Occipital lobe (tissue), 2 donors: ENCODE data around the gene HHIPL1. TPM values are rescaled to one million over a fixed set of nuclear protein-coding genes. Genes with fewer than 3 reads are reported as not detected.

Experiments used
- DNase-seq: peaks from one replicate; lab custom pipeline; 2025; lab: John Stamatoyannopoulos, UW
- total RNA-seq: library from RNA; depleted of rRNA; stranded (reverse); fragments of >200 nt; gene quantifications from one replicate; pipeline ENCODE4 v1.2.3, GENCODE V29; 2014

Gene HHIPL1
- total RNA-seq, 1 donor from 2014 or later, result 6.4 TPM

DNA sequence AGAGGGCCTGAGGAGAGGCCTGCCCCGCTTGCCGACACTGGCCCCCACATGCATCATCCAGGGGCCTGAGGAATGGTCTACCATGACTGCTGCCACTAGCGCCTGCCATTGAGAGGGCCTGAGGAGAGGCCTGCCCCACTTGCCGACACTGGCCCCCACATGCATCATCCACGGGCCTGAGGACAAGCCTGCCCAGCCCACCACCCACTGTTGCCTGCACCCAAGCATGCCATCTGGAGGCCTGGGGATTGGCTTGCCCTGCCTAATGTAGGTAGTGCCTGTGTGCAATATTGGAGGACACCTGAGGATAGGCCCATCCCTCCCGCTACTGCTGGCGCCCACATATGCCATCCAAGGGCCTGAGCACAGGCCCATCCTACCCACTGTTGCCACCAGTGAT lies 63.5 kb downstream of the HHIPL1 start:
- no peak for DNase-seq

DNA sequence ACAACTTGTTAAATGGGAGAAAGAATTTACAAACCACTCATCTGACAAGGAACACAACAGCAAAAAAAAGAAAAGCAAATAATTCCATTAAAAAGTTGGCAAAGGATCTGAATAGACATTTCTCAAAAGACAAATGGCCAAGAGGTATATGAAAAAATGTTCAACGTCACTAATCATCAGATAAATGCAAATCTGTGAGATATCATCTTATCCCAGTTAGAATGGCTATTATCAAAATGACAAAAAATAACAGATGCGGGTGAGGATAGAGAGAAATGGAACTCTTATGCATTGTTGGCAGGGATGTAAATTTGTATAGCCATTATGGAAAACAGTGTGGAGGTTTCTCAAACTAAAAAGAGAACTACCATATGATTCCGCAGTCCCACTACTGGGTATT lies 69.0 kb downstream of the HHIPL1 start:
- no peak for DNase-seq

DNA sequence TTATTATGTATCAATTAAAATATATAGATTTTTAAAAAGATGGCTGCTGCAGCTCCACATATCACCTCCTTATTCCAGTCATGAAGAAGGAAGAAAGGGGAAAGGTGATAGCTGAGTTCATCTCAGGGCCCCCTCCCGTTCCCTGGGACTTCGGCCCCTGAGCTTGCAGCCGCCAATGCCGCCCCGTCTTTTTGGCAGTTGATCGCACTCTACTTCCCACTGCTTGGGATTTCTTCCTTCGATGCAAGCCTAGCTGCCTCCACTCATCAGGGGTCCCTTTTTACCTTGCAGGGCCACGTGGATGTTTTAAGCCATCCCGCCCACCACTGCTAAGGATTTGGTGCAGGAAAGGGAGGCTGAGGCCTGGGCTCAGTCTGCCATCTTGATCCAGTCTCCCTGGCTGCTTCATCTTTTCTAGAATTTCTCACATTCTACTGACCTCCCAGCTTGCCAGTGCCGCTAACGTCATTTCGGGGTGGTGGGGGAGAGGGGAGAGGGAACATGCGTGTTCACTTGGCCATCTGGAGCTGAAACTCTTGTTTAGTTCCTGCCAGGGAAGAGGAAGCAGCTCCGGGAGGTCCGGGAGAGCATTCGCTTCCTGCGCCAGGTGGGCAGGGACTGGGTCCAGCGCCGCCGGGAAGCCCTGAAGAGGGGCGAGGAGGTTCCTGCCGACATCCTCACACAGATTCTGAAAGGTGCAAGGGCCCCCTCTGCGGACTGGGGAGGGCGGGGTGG lies 70.5 kb downstream of the HHIPL1 start:
- DNase-seq, result no peak

DNA sequence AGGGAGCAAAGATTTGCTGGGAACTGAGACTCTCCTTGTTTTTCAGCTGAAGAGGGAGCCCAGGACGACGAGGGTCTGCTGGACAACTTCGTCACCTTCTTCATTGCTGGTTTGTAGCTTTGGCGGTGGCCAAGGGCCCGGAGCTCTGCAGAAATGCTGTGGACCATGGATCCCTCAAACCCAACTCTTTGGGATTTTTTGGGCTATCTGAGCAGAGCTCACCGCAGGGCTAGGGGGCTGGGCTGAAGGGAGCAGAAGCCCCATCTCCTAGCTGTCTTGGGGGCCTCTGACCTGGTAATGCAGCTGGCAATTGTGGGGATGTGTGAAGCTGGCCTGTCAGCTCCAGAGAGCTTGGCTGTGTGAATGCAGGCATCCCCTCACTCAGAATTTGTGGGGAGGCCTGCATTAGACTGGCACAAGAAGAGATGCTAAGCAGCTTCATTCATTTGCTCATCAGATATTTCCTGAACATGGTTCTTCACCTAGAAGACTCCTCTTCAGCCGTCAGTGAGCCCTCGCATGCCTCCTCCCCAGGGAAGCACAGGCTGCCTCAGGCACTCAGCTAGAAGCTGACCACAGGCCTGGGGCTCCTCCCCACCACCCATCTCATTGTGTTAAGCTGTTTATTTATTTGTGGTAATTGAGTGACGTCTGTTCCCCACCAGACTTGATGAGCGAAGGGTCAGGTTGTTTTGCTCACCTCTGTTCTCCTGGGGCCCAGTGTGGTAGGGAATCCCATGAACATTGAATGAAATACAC lies 71.3 kb downstream of the HHIPL1 start:
- no peak for DNase-seq

DNA sequence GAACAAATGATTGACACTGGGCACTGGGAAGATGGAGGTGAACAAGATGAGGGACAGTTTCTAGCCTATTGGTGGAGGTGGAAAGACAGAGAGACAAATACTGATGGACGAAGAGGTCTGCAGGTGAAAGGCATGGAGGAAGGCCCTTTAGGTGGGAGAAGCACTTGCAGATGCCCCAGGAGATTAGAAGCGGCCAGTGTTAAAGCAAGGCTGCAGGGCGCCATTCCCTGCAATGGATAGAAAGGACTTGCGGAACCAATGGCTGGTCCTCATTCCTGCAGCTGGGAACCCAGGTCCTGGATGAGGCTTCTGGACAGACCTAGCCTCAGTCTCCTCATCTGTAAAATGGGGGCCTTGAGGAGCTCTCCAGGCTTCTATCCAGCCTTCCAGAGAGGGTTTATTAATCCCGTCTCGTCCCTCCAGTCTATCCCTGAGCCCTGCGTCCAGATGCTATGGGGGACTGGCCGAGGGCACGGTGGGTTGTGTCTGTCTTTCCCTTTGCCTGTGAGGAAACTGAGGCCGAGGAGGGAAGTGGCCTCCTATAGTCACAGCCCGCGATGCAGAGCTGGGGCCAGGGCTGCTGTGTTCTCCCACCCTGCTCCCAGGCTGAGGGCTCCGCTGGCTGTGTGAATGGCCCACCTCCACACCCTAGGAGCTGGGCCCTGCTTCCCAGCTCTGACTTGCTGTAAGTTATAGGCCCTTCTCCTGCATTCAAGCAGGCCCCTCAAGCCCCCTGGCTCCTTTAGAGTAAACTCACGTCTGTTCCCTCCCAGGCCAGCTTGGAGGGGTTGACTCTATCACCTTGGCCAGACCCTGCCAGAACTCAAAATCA lies 72.1 kb downstream of the HHIPL1 start:
- DNase-seq, result no peak

DNA sequence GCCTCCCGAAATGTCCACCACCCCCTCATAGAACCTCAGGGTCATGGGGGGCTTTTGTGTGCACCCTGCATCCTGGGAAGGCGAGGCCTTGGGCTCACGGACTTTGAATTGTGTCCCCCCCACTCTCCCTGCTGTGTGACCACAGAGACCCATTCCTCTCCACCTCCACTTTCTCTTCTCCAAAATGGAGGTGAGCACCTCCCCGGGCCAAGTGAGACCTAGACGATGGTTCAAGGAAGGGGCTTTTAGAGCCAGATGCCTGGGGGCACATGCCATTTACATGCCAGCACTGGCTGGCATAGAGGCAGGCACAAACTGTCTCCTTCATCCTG lies 72.7 kb downstream of the HHIPL1 start:
- no peak for DNase-seq

DNA sequence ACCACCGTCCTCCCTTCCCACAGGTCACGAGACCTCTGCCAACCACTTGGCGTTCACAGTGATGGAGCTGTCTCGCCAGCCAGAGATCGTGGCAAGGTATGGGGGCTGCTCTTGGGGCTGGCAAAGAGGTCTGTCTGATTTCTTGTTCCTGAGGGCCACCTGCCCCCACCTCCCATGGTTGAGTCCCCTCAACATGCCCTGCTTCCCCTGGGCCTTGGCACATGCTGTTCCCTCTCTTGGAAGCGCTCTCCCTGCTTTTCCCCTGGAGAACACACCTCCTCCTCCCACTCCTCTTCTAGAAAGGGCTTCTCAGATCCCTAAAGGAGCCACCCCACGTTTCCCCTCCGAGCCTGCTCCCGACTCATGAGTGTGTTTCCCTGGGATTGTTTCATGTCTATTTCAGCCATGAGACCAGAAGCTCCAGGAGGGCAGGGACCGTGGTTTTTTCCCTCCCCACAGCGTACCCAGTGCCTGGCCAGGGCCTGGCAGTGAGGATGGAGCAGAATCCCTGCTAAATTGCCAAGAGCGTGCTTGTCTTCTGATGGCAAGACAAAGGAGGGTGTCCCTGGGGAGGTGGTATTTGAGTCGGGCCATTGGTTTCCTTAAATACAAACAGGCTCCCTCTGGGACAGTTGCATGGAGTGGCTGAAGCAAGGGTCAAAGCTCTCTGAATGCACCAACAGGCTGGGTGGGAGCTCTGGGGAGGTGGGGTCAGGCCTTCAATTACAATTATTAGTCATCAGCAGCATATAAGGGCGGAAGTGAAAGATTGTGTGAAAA lies 73.3 kb downstream of the HHIPL1 start:
- no peak for DNase-seq

DNA sequence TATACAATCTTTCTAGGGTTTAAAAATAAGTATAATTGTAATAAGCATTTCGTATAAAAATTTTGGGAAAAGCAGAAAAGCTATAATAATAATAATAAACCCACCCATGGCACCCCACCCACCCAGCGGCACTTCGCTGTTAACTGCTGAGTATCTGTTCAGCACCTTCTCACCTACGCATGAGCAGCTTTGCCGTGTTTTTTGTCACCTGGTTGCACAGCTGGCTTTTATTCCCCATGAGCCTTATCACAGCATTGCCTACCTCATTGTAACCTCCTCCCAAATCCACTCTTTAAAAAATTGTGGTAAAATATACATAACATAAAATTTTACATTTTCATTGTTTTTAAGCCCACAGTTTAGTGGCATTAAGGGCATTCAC lies 73.9 kb downstream of the HHIPL1 start:
- no peak for DNase-seq

DNA sequence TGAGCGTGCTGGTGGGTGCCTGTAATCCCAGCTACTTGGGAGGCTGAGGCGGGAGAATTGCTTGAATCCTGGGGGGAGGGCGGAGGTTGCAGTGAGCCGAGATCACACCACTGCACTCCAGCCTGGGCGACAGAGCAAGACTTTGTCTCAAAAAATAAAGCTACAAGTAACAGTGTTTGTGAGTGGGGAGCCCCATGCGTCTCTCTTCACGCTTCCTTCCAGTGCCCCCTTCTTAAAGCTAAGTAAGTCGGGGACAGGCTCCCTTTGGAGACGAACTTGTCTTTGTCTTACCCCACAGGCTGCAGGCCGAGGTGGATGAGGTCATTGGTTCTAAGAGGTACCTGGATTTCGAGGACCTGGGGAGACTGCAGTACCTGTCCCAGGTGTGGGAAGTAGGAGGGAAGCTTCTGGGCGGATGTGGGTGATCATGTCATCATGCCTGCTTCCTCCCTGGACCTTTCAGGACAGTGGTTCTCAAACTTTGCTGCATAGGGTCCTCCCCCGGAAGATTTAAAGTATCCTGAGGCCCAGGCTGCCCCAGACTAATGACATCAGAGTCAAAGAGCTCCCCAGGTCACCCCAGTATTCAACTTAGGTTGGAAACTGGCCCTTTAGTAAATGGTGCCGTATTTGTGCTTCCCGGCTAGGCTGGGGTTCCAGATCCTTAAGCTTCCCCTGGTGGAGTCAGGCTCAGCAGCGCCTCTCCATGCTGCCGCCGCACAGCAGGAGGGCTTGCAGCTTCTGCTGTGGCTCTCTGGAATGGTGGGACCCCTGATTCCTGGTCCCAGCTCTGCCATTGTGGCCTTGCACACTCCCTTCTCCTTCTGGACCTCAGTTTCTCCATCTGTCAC lies 76.2 kb downstream of the HHIPL1 start:
- DNase-seq, result no peak

DNA sequence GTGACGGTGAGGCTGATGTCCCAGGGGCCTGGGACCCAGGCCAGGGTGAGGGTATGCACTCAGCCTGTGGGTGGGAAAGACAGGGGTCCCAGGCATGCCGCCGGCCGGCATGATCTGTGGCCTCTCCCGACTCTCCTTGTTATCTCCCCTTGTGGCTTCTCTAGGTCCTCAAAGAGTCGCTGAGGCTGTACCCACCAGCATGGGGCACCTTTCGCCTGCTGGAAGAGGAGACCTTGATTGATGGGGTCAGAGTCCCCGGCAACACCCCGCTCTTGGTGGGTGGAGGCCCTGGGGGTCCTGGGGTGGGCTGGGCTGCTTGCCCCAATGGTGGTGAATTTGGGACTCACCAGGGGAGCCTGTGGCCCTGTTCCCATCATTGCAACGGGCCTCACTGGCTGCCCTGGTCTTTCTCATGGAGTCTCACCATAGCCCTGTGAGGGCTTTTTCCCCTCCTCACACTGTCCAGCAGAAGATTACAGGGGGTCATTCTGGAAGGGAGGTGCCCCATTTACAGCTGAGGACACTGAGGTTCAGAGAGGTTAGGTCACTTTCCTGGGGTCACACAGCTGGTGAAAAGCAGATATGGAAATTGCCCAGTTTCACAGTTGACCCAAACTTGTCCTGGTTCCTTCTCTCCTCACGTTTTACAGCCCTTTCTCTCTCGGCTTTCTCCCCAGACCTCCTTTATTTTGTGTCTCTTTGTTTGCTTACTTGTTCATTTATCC lies 77.0 kb downstream of the HHIPL1 start:
- DNase-seq, result no peak

DNA sequence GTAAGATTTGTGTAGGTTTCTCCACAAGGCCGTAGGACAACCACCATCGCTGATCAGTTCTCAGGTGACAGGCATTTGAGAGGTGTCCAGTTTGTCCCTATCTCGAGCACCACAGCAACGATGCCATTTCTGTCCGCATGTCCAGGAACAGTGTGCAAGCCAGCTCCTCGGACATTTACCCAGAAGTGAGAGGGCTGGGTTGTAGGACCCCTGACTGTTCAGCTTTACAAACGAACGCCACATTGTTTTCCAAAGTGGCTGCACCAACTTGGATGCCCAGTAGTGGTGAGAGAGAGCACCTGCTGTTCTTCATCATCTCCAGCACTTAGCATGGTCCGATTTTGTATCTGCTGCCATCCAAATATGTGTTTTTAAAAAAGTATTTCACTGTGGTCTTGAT lies 77.8 kb downstream of the HHIPL1 start:
- DNase-seq, result no peak

DNA sequence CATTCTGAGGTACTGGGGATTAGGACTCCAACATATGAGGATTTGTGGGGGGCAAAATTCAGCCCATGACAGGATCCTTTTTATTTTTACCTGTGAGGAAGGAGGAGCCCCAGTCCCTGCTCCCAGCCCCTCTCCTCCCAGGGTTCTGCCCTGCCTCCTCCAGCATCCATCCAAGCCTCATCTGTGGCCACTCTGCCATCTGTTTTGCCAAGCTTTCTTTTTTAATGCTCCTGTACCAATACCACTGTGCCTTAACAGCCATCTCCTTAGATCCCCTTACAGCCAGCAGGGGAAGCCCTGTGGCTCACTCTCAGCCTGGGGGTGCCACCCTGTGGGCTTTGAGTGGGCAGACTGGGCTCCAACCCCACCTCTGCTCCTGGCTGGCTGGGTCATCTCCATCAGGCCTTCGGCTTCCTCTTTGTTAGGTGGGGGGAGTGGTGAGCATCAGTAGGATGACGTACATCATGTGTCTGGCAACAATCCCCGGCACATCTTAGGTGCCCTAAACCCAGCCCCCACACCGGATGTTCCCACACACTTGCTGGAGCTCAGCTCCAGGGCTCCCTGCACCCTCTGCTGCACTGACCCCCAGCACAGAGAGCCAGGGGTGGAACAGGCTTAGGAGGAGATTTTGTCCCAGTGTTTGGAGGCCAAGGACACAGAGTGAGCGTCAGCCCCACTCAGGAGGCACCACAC lies 79.4 kb downstream of the HHIPL1 start:
- no peak for DNase-seq

DNA sequence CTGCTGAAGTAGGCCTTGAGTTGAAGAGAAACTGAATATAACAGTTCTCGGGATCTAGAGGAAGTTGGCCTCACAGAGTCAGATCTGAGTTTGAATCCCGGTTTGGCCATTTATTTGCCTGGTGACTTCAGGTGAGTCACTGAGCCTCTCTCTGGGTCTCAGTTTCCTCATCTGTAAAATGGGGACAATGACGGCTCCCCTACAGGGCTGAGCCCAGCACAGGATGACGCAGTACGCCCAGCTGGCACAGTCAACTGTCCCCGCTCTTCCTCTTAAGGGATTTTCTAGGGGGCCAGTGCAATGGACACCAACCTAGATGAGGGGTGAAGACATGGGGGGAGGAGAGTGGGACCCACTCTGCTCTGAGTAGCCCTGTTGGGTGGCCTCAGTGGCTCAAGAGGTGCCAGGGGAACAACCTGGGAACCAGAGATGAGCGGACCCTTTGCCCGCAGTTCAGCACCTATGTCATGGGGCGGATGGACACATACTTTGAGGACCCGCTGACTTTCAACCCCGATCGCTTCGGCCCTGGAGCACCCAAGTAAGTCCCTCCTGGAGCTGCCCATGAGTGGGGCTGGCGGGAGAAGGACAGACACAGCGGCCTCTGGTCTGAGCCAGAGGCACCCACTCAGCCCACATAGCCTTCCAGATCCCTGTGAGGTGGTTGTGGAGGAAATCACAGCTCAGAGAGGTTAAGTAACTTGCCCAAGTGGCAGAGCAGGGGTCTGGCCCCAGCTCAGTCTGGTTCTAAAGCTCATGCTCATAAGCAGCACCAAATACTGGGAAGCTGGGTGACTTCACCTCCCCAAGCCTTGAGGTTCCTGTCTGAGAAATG lies 80.2 kb downstream of the HHIPL1 start:
- no peak for DNase-seq

DNA sequence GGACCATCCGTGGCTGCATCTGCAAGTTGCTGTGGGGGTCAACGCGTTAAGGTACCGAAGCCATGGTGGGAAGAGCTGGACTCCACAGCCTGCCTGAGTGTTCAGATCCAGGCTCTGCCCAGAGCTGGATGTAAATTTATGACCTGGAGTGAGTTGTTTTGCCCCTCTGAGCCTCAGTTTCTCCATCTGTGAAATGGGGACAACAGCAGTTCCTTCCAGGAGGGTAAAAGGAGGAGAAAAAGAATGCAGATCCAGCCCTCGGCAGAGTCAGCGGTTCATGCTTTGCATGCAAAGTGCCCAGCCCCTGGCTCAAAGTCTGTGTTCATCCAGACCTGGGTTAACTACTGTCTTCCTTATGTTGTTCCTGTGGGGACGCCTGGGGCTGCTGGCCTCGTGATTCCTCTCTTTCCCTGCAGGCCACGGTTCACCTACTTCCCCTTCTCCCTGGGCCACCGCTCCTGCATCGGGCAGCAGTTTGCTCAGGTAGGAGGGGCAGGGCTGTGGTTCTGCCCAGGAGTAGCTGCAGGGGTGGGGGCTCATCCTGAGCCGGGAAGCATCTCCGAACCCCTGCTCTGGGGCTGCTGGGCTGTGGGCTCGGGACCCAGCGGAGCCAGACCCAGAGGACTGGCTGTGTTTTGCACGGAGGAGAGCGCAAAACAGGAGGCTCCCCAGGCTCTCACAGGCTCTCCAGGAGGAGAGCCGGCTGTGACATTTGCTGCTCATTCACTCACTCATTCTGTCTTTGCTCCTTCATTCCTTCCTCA lies 81.0 kb downstream of the HHIPL1 start:
- no peak for DNase-seq

DNA sequence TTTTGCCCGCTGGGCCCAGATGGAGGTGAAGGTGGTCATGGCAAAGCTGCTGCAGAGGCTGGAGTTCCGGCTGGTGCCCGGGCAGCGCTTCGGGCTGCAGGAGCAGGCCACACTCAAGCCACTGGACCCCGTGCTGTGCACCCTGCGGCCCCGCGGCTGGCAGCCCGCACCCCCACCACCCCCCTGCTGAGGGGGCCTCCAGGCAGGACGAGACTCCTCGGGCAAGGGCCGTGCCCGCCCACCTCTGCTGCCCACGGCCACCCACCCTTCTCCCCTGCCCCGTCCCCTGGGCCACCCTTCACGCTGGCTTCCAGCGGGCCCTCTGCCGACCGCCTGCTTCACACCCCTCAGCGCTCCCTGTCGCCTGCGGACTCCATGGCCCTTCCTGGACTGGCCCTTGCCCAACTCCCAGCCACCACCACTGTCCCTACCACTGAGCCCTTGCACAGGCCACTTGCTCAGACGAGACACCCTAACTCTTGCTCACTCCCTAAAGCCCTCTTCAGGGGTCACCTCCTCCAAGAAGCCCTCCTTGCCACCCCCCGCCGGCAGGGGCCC lies 81.7 kb downstream of the HHIPL1 start:
- DNase-seq, result no peak

DNA sequence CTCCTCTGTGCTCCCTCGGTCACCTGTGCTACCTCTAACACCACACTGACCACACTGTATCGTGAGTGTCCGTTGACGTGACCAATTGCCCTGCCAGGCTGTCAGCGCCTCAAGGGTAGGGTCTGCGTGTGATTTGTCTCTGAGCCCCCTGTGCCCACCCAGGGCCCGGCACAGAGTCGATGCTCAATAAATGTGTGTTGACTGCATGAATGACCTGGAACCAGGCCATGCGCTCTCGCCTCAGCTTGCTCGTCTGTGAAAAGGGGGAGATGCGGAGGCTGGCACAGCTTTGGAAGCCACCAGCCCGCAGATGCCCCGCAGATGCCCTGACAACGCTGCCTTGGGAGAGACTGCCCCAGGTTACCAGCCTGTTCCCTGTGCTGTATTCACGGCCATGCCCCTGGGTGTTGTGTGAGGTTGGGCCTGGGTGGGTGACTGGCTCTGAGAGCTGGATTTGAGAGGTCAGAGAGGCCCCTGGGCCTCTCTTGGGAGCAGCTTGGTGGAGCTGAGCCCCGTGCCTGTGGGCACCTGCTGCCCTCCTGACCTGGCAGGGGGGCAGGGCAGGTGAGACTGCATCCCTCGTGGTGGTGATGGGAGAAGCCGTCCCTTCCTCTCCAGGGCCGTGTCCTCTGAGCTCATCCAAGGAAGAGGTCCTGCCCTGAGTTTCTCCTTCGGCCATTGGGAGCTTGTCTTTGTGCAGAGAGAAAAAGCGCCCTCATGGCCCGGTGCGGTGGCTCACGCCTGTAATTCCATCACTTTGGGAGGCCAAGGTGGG lies 82.4 kb downstream of the HHIPL1 start:
- no peak for DNase-seq
